Right renal cortex interstitium (tissue), 3 donors: ENCODE measurements around the gene HOXA3. TPM values are rescaled to one million over a fixed set of nuclear protein-coding genes. Genes with fewer than 3 reads are reported as not detected.

Experiments used
- DNase-seq, 3 donors: peaks; one replicate each; pipeline ENCODE4 v3.0.0-alpha.2; 2013; ENCODE audit warnings: low read depth in 3 of 3, low spot score in 2 of 3
- polyA plus RNA-seq, 3 donors: library from polyadenylated mRNA; unstranded; fragments of 120-200 nt; gene quantifications; one replicate each; pipeline ENCODE4 v1.2.1, GENCODE V29; 2013; ENCODE audit not compliant: insufficient read length in 3 of 3

Gene HOXA3
- polyA plus RNA-seq, 3 donors = 23.7 to 32.8 (median 29.3) TPM

DNA sequence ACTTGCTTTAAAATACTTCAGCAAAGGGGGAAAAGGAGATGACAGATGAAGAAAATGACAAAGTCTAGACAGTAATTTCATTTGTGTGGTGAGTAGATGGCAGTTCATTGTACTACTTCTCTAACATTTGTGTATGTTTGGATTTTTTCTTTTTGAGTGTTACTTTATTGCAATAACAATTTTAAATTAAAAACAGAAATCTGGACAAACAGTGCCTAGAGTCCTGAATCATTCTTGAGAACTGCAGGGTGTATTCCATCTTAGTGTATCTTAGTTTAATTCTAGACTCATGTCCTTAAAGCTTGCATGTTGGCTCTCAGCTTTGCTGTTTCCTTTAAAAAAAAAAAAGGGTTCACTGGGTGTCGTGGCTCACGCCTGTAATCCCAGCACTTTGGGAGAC is 87.7 kb downstream of the HOXA3 start:
- no peak for DNase-seq

DNA sequence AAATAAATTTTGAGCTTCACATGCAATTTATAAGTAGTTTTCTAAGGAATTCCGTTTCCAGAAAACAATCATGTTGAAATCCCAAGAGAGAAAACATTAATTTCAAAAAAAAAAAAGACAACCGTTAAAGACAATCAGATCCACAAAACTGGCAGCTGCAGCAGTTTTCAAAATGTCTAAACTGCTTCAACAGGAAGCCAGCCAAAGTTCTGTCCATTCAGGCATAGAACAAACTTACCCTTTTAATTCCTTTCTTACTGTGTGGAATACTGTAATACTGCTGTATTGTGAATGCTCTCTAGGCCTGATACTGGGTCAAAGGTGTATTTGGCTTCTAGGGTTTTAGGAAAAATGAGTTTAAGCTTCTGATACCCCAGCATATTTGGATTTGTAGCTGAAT is 88.2 kb downstream of the HOXA3 start:
- DNase-seq = no peak

DNA sequence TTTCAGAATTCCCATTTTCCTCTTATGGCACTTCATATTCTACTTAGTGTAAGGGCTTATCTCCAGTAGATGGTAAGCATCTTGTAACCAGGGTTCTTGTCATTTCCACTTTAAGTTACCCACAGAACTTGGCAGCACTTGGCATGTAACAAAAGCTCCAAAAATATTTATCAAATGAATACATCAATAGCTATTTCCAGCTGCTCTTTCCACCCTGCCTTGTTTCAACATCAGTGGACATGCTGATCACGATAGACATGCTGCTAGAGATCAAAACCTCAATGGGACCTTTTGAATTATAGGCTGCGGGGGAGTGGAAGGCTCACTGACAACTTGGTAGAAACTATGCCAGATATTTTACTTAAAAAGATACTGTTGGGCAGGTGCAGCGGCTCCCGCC is 89.4 kb downstream of the HOXA3 start:
- no peak for DNase-seq

Other genes with a start within 250 kb of the HOXA3 start
- gene HOXA1, start 56.6 kb downstream of the HOXA3 start, polyA plus RNA-seq = 1 to 10 TPM; 2.3 to 2.5 (median 2.4) TPM
- gene HOXA2, start 49.9 kb downstream of the HOXA3 start, polyA plus RNA-seq = 1 to 10 TPM; 6.7 to 8.5 (median 7.1) TPM
- gene HOXA4, start 21.8 kb downstream of the HOXA3 start, polyA plus RNA-seq = 10 to 100 TPM; 15.7 to 22.5 (median 17.3) TPM
- gene HOXA5, start 8.9 kb downstream of the HOXA3 start, polyA plus RNA-seq = 10 to 100 TPM; 59.7 to 73.7 (median 63.8) TPM
- 10 to 100 TPM; 18.7 to 24.4 (median 22.0) TPM for gene HOXA6, start 4.8 kb downstream of the HOXA3 start, polyA plus RNA-seq
- gene HOXA7, start 4.1 kb upstream of the HOXA3 start, polyA plus RNA-seq = 10 to 100 TPM; 24.8 to 27.6 (median 26.1) TPM
- gene HOXA9, start 13.0 kb upstream of the HOXA3 start, polyA plus RNA-seq = 100 to 1,000 TPM in 1 of 3 donors, 10 to 100 TPM in 2; 85.6 to 118 (median 95.9) TPM
- 100 to 1,000 TPM; 130 to 142 (median 140) TPM for gene HOXA10, start 21.7 kb upstream of the HOXA3 start, polyA plus RNA-seq
- gene HOXA11, start 32.6 kb upstream of the HOXA3 start, polyA plus RNA-seq = 10 to 100 TPM; 33.0 to 35.3 (median 34.6) TPM
- under 1 TPM in 2 of 3 donors, not detected in 1; 0.06 TPM for gene HOXA13, start 47.5 kb upstream of the HOXA3 start, polyA plus RNA-seq
- gene EVX1, start 90.2 kb upstream of the HOXA3 start, polyA plus RNA-seq = under 1 TPM; 0.04 to 0.11 (median 0.06) TPM